HepG2 (cell line): ENCODE measurements around the gene RAET1L. TPM values are rescaled to one million over a fixed set of nuclear protein-coding genes. Genes with fewer than 3 reads are reported as not detected.

Experiments
- ATAC-seq: fragments of 200-7000 bp; cut with Tn5 transposase; 3 replicates; pipeline ENCODE4 v1.9.1; 2020; ENCODE audit warnings: mild to moderate bottlenecking, moderate library complexity
- BruUV-seq: library from RNA; stranded (reverse); fragments of 400-500 nt; replicated peaks from 2 replicates; lab custom pipeline; 2021; lab: Mats Ljungman, UMichigan
- CTCF ChIA-PET: fragments of 300-600 bp; formaldehyde crosslinking; extraction: SDS; loops from one replicate; lab custom pipeline; 2021; ENCODE audit warnings: low total read pairs, inconsistent platforms, low intra/inter-chr PET ratio; lab: Yijun Ruan, JAX
- POLR2A ChIA-PET: fragments of 350-600 bp; sonication (Branson Sonifier 250); formaldehyde crosslinking; loops from one replicate; lab custom pipeline; 2020; ENCODE audit warnings: antibody characterized with exemption, inconsistent platforms; lab: Yijun Ruan, JAX
- DNase-seq: peaks from one replicate; pipeline ENCODE4 v3.0.0-alpha.2; 2015; ENCODE audit warnings: low spot score
- FAIRE-seq: peaks from 3 replicates; lab custom pipeline; 2011; peaks lifted over from hg19 to GRCh38; lab: Jason Lieb, UNC
- H2AFZ ChIP-seq: one replicate; pipeline ENCODE4 v1.6.1; 2011; ENCODE audit warnings: low read length, inconsistent platforms
- H3K27ac ChIP-seq: fragments of 300-600 bp; 3 replicates; pipeline ENCODE4 v1.8.0; 2011; ENCODE audit warnings: mixed run types, mild to moderate bottlenecking, mixed read lengths, low read length, inconsistent platforms; ENCODE audit not compliant: insufficient read depth; ENCODE audit errors: extremely low read length
- H3K27me3 ChIP-seq, 2 experiments: fragments of 200-600 bp in 1 of 2; 2 replicates in 1 of 2; 3 replicates in 1 of 2; pipeline versions ENCODE4 v1.6.0 to v1.8.0; 2011; ENCODE audit warnings: low read length in 2 of 2, mild to moderate bottlenecking in 2 of 2, moderate library complexity in 2 of 2, inconsistent platforms in 1 of 2; ENCODE audit not compliant: insufficient read depth in 2 of 2, control insufficient read depth in 1 of 2
- H3K36me3 ChIP-seq, 2 experiments: fragments of 200-600 bp in 1 of 2; replicated peaks in 1 of 2; 2 replicates in 1 of 2; 3 replicates in 1 of 2; pipeline versions ENCODE4 v1.5.1 to v1.8.0; 2011; ENCODE audit warnings: low read length in 2 of 2, inconsistent platforms in 1 of 2; ENCODE audit not compliant: insufficient read depth in 2 of 2, control insufficient read depth in 1 of 2
- H3K4me1 ChIP-seq: 2 replicates; pipeline ENCODE4 v1.5.1; 2012; ENCODE audit warnings: low read length, inconsistent platforms; ENCODE audit not compliant: insufficient read depth
- H3K4me2 ChIP-seq: 2 replicates; pipeline ENCODE4 v1.6.0; 2011; ENCODE audit warnings: low read depth, low read length, inconsistent platforms
- H3K4me3 ChIP-seq, 3 experiments: fragments of 200-600 bp in 1 of 3; sonication (generic), shearing (Covaris generic) in 1 of 3; replicated peaks in 1 of 3; 2 replicates each; pipeline ENCODE4 v1.5.1; 2011 to 2016; ENCODE audit warnings: low read length in 3 of 3, inconsistent platforms in 2 of 3, low read depth in 2 of 3, mild to moderate bottlenecking in 2 of 3, control low read depth in 1 of 3, mixed read lengths in 1 of 3; ENCODE audit not compliant: insufficient read depth in 1 of 3
- H3K79me2 ChIP-seq: one replicate; pipeline ENCODE4 v1.6.1; 2011; ENCODE audit warnings: low read length, inconsistent platforms; ENCODE audit not compliant: insufficient read depth
- H3K9ac ChIP-seq: 2 replicates; pipeline ENCODE4 v1.6.0; 2011; ENCODE audit warnings: mild to moderate bottlenecking, low read depth, low read length, inconsistent platforms; ENCODE audit not compliant: insufficient read depth
- H3K9me3 ChIP-seq: 2 replicates; pipeline ENCODE4 v1.5.1; 2012; ENCODE audit warnings: mild to moderate bottlenecking, low read length
- H4K20me1 ChIP-seq: 2 replicates; pipeline ENCODE4 v1.6.0; 2011; ENCODE audit warnings: inconsistent platforms, mild to moderate bottlenecking, low read length, moderate library complexity; ENCODE audit not compliant: insufficient read depth
- FOXK2 ChIP-seq: fragments of 450-650 bp; IDR thresholded peaks from 2 replicates; pipeline ENCODE4 v1.6.1; 2016
- HHEX ChIP-seq: IDR thresholded peaks from 2 replicates; pipeline ENCODE4 v1.6.1; 2016; ENCODE audit warnings: control low read depth
- KDM1A ChIP-seq: IDR thresholded peaks from 2 replicates; pipeline ENCODE4 v1.6.1; 2016; ENCODE audit warnings: missing compliant biosample characterization
- NFYC ChIP-seq: IDR thresholded peaks from 2 replicates; pipeline ENCODE4 v1.6.1; 2016; ENCODE audit warnings: missing genetic modification reagents, missing compliant biosample characterization
- NR2F1 ChIP-seq, 2 experiments: fragments of 450-650 bp in 1 of 2; formaldehyde crosslinking in 1 of 2; IDR thresholded peaks; 2 replicates each; pipeline versions ENCODE4 v1.5.0 to v1.6.1; 2016 to 2020; ENCODE audit warnings: mild to moderate bottlenecking in 1 of 2, missing compliant biosample characterization in 1 of 2, missing genetic modification reagents in 1 of 2, moderate library complexity in 1 of 2
- RFXAP ChIP-seq: sonication (generic); formaldehyde crosslinking; IDR thresholded peaks from 2 replicates; pipeline ENCODE4 v1.4.0; 2020; ENCODE audit warnings: missing genetic modification reagents, borderline replicate concordance
- SUZ12 ChIP-seq: fragments of 150-350 bp; IDR thresholded peaks from 2 replicates; pipeline ENCODE4 v1.6.1; 2014; ENCODE audit warnings: low read depth, low read length
- THAP11 ChIP-seq: IDR thresholded peaks from 2 replicates; pipeline ENCODE4 v1.6.1; 2016; ENCODE audit warnings: missing biosample characterization, missing genetic modification reagents
- TP53 ChIP-seq: sonication (generic); formaldehyde crosslinking; conservative IDR thresholded peaks from 2 replicates; pipeline ENCODE4 v1.4.0; 2020; ENCODE audit warnings: missing genetic modification reagents
- ZNF263 ChIP-seq: sonication (generic); formaldehyde crosslinking; IDR thresholded peaks from 2 replicates; pipeline ENCODE4 v1.4.0; 2020; ENCODE audit warnings: missing genetic modification reagents
- ZNF776 ChIP-seq: sonication (generic); formaldehyde crosslinking; IDR thresholded peaks from 2 replicates; pipeline ENCODE4 v1.4.0; 2020; ENCODE audit warnings: mild to moderate bottlenecking, missing genetic modification reagents
- ZNF891 ChIP-seq: sonication (generic); formaldehyde crosslinking; IDR thresholded peaks from 2 replicates; pipeline ENCODE4 v1.5.0; 2020; ENCODE audit warnings: mild to moderate bottlenecking, missing genetic modification reagents
- WGBS: methylation state at CpG from one replicate; pipeline ENCODE4 v1.1.6; 2017; ENCODE audit warnings: low lambda C conversion rate; 5-methylcytosine and 5-hydroxymethylcytosine counted together
- in situ Hi-C: cut with HindIII; loops from 2 replicates; pipeline ENCODE4 v1.10.0; 2017; ENCODE audit warnings: low pct_unique_long_range_greater_than_20kb; ENCODE audit not compliant: extremely low pct_ligation_motif_present
- intact Hi-C: fragments of 100-400 bp; cut with micrococcal nuclease; formaldehyde crosslinking; loops from one replicate; pipeline ENCODE4 v1.10.0; 2022; ENCODE audit not compliant: unreplicated experiment
- polyA plus RNA-seq, 8 experiments: library from polyadenylated mRNA; depleted of rRNA in 3 of 8; stranded (reverse) in 7 of 8; unstranded in 1 of 8; fragments of >200 nt; fragmentation: Illumina TruSeq in 4 of 8; extraction: Trizol in 4 of 8; gene quantifications; 2 replicates each; pipeline versions ENCODE4 v1.2.1 to v1.2.3, GENCODE V29; 2011 to 2016; ENCODE audit warnings: low read depth in 4 of 8, missing spikeins in 1 of 8, mixed read lengths in 1 of 8; ENCODE audit not compliant: insufficient read depth in 1 of 8
- total RNA-seq, 5 experiments: library from RNA; depleted of rRNA; stranded (reverse); fragments of >200 nt; fragmentation: Illumina TruSeq; extraction: Trizol; gene quantifications; 2 replicates each; pipeline ENCODE4 v1.2.3, GENCODE V29; 2016; ENCODE audit warnings: low read depth in 1 of 5
- TF ChIP-seq, protein P1 (sequence below): sonication (generic); formaldehyde crosslinking; IDR thresholded peaks from 2 replicates; pipeline ENCODE4 v1.5.0; 2020; ENCODE audit warnings: mild to moderate bottlenecking, missing genetic modification reagents
- TF ChIP-seq, protein P2 (sequence below): sonication (generic); formaldehyde crosslinking; IDR thresholded peaks from 2 replicates; pipeline ENCODE4 v1.5.0; 2020; ENCODE audit warnings: mild to moderate bottlenecking, missing genetic modification reagents, borderline replicate concordance
- TF ChIP-seq, protein P3 (sequence below): sonication (generic); formaldehyde crosslinking; IDR thresholded peaks from 2 replicates; pipeline ENCODE4 v1.4.0; 2020; ENCODE audit warnings: mild to moderate bottlenecking, missing genetic modification reagents
- TF ChIP-seq, protein P4 (sequence below): sonication (generic); formaldehyde crosslinking; IDR thresholded peaks from 2 replicates; pipeline ENCODE4 v1.9.0; 2022; ENCODE audit warnings: low read depth, missing genetic modification reagents
- TF ChIP-seq, protein P5 (sequence below): sonication (generic); formaldehyde crosslinking; IDR thresholded peaks from 2 replicates; pipeline ENCODE4 v1.4.0; 2020; ENCODE audit warnings: missing genetic modification reagents, borderline replicate concordance

The RAET1L gene
- total and polyA plus RNA-seq, 2 of the 13 experiments (the other 11 are each of a cell fraction or from before 2014, with no cell fraction given), result not detected

DNA sequence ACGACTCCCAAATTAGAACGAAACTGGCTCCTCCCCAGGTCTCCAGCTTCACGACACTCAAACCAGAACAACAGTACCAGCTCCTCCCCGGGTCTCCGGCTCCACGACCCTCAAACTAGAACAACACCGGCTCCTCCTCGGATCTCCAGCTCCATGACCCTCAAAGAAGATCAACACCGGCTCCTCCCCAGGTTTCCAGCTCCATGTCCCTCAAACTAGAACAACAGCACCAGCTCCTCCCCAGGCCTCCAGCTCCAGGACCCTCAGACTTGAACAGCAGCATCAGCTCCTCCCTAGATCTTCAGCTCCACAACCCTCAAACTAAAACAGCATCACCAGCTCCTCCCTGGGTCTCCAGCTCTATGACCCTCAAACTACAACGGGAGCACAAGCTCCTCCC lies 29.8 kb upstream of the RAET1L start:
- H3K4me1 ChIP-seq, result no peaks in the 10 kb centered on the region
- POLR2A ChIA-PET, result no interaction called here
- H3K79me2 ChIP-seq, result no peaks in the 10 kb centered on the region
- H3K36me3 ChIP-seq, result no peaks in the 10 kb centered on the region
- H3K9me3 ChIP-seq, result no peaks in the 10 kb centered on the region
- intact Hi-C loops (no loop called here), in situ Hi-C loops (no loop called here)
- H4K20me1 ChIP-seq, result no peaks in the 10 kb centered on the region
- ATAC-seq (no peak), DNase-seq (no peak), FAIRE-seq (no peak)
- no peak overlapping the region for H3K27ac ChIP-seq
- H2AFZ ChIP-seq, result no peak overlapping the region
- 34% methylated on average over 10 of the region's 10 CpGs for WGBS
- H3K9ac ChIP-seq, result no peak overlapping the region
- CTCF ChIA-PET, result no interaction called here
- peaks cover 7 to 73% of the 10 kb centered on the region in 2 experiments for H3K27me3 ChIP-seq
- no TSS peak for BruUV-seq
- no peak overlapping the region for H3K4me3 ChIP-seq
- no peak overlapping the region for H3K4me2 ChIP-seq
- no peak for TF ChIP-seq NR2F1 (CRISPR knock-in tag; IDR thresholded peaks at IDR 0.05)
- TF ChIP-seq ZNF891 (CRISPR knock-in tag), result no peak
- TF ChIP-seq, protein P1, sequence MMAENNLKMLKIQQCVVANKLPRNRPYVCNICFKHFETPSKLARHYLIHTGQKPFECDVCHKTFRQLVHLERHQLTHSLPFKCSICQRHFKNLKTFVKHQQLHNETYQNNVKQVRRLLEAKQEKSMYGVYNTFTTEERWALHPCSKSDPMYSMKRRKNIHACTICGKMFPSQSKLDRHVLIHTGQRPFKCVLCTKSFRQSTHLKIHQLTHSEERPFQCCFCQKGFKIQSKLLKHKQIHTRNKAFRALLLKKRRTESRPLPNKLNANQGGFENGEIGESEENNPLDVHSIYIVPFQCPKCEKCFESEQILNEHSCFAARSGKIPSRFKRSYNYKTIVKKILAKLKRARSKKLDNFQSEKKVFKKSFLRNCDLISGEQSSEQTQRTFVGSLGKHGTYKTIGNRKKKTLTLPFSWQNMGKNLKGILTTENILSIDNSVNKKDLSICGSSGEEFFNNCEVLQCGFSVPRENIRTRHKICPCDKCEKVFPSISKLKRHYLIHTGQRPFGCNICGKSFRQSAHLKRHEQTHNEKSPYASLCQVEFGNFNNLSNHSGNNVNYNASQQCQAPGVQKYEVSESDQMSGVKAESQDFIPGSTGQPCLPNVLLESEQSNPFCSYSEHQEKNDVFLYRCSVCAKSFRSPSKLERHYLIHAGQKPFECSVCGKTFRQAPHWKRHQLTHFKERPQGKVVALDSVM, result no peak
- no peak for TF ChIP-seq SUZ12
- no peak for TF ChIP-seq ZNF776 (CRISPR knock-in tag)
- TF ChIP-seq, protein P2, sequence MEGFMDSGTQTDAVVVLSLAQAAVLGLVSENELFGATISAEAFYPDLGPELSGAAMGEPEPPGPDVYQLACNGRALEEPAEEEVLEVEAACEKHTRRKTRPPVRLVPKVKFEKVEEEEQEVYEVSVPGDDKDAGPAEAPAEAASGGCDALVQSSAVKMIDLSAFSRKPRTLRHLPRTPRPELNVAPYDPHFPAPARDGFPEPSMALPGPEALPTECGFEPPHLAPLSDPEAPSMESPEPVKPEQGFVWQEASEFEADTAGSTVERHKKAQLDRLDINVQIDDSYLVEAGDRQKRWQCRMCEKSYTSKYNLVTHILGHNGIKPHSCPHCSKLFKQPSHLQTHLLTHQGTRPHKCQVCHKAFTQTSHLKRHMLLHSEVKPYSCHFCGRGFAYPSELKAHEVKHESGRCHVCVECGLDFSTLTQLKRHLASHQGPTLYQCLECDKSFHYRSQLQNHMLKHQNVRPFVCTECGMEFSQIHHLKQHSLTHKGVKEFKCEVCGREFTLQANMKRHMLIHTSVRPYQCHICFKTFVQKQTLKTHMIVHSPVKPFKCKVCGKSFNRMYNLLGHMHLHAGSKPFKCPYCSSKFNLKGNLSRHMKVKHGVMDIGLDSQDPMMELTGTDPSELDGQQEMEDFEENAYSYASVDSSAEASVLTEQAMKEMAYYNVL (CRISPR knock-in tag), result no peak
- TF ChIP-seq THAP11 (CRISPR knock-in tag), result no peak
- TF ChIP-seq RFXAP, result no peak
- TF ChIP-seq ZNF263 (CRISPR knock-in tag), result no peak
- TF ChIP-seq, protein P3, sequence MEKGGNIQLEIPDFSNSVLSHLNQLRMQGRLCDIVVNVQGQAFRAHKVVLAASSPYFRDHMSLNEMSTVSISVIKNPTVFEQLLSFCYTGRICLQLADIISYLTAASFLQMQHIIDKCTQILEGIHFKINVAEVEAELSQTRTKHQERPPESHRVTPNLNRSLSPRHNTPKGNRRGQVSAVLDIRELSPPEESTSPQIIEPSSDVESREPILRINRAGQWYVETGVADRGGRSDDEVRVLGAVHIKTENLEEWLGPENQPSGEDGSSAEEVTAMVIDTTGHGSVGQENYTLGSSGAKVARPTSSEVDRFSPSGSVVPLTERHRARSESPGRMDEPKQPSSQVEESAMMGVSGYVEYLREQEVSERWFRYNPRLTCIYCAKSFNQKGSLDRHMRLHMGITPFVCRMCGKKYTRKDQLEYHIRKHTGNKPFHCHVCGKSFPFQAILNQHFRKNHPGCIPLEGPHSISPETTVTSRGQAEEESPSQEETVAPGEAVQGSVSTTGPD (CRISPR knock-in tag), result no peak
- TF ChIP-seq FOXK2, result no peak
- TF ChIP-seq, protein P4, sequence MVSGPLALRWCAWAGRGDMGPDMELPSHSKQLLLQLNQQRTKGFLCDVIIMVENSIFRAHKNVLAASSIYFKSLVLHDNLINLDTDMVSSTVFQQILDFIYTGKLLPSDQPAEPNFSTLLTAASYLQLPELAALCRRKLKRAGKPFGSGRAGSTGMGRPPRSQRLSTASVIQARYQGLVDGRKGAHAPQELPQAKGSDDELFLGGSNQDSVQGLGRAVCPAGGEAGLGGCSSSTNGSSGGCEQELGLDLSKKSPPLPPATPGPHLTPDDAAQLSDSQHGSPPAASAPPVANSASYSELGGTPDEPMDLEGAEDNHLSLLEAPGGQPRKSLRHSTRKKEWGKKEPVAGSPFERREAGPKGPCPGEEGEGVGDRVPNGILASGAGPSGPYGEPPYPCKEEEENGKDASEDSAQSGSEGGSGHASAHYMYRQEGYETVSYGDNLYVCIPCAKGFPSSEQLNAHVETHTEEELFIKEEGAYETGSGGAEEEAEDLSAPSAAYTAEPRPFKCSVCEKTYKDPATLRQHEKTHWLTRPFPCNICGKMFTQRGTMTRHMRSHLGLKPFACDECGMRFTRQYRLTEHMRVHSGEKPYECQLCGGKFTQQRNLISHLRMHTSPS (CRISPR knock-in tag), result no peak
- no peak for TF ChIP-seq HHEX (CRISPR knock-in tag)
- no peak for TF ChIP-seq KDM1A
- TF ChIP-seq TP53 (CRISPR knock-in tag), result no peak
- TF ChIP-seq, protein P5, sequence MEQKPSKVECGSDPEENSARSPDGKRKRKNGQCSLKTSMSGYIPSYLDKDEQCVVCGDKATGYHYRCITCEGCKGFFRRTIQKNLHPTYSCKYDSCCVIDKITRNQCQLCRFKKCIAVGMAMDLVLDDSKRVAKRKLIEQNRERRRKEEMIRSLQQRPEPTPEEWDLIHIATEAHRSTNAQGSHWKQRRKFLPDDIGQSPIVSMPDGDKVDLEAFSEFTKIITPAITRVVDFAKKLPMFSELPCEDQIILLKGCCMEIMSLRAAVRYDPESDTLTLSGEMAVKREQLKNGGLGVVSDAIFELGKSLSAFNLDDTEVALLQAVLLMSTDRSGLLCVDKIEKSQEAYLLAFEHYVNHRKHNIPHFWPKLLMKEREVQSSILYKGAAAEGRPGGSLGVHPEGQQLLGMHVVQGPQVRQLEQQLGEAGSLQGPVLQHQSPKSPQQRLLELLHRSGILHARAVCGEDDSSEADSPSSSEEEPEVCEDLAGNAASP (CRISPR knock-in tag), result no peak
- no peak for TF ChIP-seq NFYC (CRISPR knock-in tag)
